KOPT-K1 (cell line): ENCODE results near the gene TF.
"Not testable (repeated sequence)": the region's sequence is repeated elsewhere in the genome, so short reads cannot be mapped to it uniquely, and the experiment has no call there.

Source experiments
- H3K27ac ChIP-seq: fragments of 200-600 bp; sonication (generic); 2 replicates; pipeline ENCODE4 v1.5.1; 2016; ENCODE audit warnings: antibody characterized with exemption, mild to moderate bottlenecking, low read depth, low read length; ENCODE audit not compliant: poor library complexity, severe bottlenecking
- H3K36me3 ChIP-seq: fragments of 200-600 bp; sonication (generic); 2 replicates; pipeline ENCODE4 v1.5.1; 2017; ENCODE audit warnings: antibody characterized with exemption, mild to moderate bottlenecking, low read length, moderate library complexity; ENCODE audit not compliant: insufficient read depth
- H3K9me3 ChIP-seq: fragments of 200-600 bp; sonication (generic); 2 replicates; pipeline ENCODE4 v1.5.1; 2017; ENCODE audit warnings: antibody characterized with exemption, low read length, mild to moderate bottlenecking; ENCODE audit not compliant: insufficient read depth, poor library complexity, severe bottlenecking

Gene TF

GRCh38 chr3:133732231-133732630 lies 14.0 kb upstream of the TF start:
- not testable (repeated sequence) for H3K27ac ChIP-seq, H3K36me3 ChIP-seq
- H3K9me3 ChIP-seq, result peaks cover 16% of the 10 kb centered on the region

GRCh38 chr3:133733226-133733625 lies 13.0 kb upstream of the TF start:
- peaks cover 16% of the 10 kb centered on the region for H3K9me3 ChIP-seq
- no peak overlapping the region for H3K27ac ChIP-seq
- no peaks in the 10 kb centered on the region for H3K36me3 ChIP-seq

- Histone ChIP-seq H3K36me3 (no peaks in the 10 kb centered on the region), H3K9me3 (peaks cover 16% of the 10 kb centered on the region), H3K27ac (no peak overlapping the region)
Measured at GRCh38 chr3:133734305-133734704, 11.9 kb upstream of the TF start.

- Histone ChIP-seq H3K27ac (no peak overlapping the region), H3K36me3 (no peaks in the 10 kb centered on the region), H3K9me3 (no peaks in the 10 kb centered on the region)
Measured at GRCh38 chr3:133742351-133743091, 3.7 kb upstream of the TF start.

- Histone ChIP-seq H3K36me3 (no peaks in the 10 kb centered on the region), H3K9me3 (no peaks in the 10 kb centered on the region), H3K27ac (no peak overlapping the region)
Measured at GRCh38 chr3:133744241-133744640, 2.0 kb upstream of the TF start.

GRCh38 chr3:133745108-133745507 lies 1.1 kb upstream of the TF start:
- Histone ChIP-seq H3K36me3 (no peaks in the 10 kb centered on the region), H3K9me3 (no peaks in the 10 kb centered on the region), H3K27ac (no peak overlapping the region)

GRCh38 chr3:133746712-133747066 lies 496 bp downstream of the TF start:
- no peak overlapping the region for H3K27ac ChIP-seq
- H3K9me3 ChIP-seq, result no peaks in the 10 kb centered on the region
- H3K36me3 ChIP-seq, result no peaks in the 10 kb centered on the region

- Histone ChIP-seq H3K36me3 (no peaks in the 10 kb centered on the region), H3K27ac (no peak overlapping the region), H3K9me3 (no peaks in the 10 kb centered on the region)
Measured at GRCh38 chr3:133747373-133747772, 1.2 kb downstream of the TF start.

- H3K9me3 ChIP-seq, result no peaks in the 10 kb centered on the region
- no peak overlapping the region for H3K27ac ChIP-seq
- no peaks in the 10 kb centered on the region for H3K36me3 ChIP-seq
Measured at GRCh38 chr3:133747907-133748639, 1.9 kb downstream of the TF start.

GRCh38 chr3:133749427-133750258 lies 3.5 kb downstream of the TF start:
- Histone ChIP-seq H3K36me3 (no peaks in the 10 kb centered on the region), H3K9me3 (no peaks in the 10 kb centered on the region), H3K27ac (no peak overlapping the region)

GRCh38 chr3:133750259-133750656 lies 4.1 kb downstream of the TF start:
- Histone ChIP-seq H3K36me3 (no peaks in the 10 kb centered on the region), H3K27ac (no peak overlapping the region), H3K9me3 (no peaks in the 10 kb centered on the region)

- Histone ChIP-seq H3K36me3 (no peaks in the 10 kb centered on the region), H3K27ac (no peak overlapping the region), H3K9me3 (no peaks in the 10 kb centered on the region)
Measured at GRCh38 chr3:133753107-133753778, 7.0 kb downstream of the TF start.

- H3K27ac ChIP-seq, result no peak overlapping the region
- no peaks in the 10 kb centered on the region for H3K36me3 ChIP-seq
- no peaks in the 10 kb centered on the region for H3K9me3 ChIP-seq
Measured at GRCh38 chr3:133753779-133754164, 7.6 kb downstream of the TF start.

GRCh38 chr3:133754455-133754854 lies 8.3 kb downstream of the TF start:
- Histone ChIP-seq H3K36me3 (no peaks in the 10 kb centered on the region), H3K27ac (no peak overlapping the region), H3K9me3 (no peaks in the 10 kb centered on the region)
